HG03045 (cell line): ENCODE data around the gene ADH5.
"Not testable (repeated sequence)": the region's sequence is repeated elsewhere in the genome, so short reads cannot be mapped to it uniquely, and the experiment has no call there.

Source experiments
- ATAC-seq: cut with Tn5 transposase; IDR thresholded peaks from one replicate; pipeline ENCODE4 v1.9.1; 2021; ENCODE audit warnings: mild to moderate bottlenecking, moderate library complexity; ENCODE audit not compliant: unreplicated experiment

ADH5 gene

DNA sequence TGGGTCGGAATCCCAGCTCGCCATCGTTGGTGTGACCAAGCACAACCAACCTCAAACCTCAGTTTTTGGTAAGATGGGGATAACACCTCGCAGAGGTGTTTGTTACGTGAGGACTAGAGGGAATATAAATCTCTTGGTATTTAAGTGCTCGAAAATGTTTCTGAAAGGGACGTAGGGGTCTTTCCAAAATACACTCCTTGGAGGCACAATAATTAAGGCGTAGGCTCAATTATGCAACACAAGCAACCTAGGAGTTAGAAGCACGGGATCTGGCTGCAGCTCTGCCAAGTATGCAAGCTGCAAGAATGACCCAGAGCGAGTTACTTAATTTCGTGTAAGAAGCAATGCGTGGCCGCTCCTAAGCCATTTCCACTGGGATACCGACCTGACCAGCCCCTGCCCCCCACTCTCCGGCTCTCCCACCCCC, 552 bp downstream of the ADH5 start:
- peak; percentile 19 for ATAC-seq

DNA sequence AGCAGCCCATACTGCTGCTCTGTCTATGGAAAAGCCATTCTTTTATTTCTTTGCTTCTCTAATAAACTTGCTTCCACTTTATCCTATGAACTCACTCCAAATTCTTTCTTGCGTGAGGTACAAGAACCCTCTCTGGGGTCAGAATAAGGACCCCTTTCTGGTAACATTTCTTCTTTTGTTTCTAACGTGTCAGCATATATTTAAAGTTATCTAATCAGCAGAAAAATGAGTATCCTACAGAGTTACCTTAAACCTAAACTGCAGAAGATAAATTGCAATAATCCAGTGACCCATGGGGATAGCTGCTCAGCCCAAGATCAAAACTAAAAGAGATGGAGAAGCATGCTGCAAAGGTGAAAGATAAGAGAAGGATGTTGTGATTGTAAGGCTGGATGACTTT, 4.0 kb downstream of the ADH5 start:
- ATAC-seq = no peak

DNA sequence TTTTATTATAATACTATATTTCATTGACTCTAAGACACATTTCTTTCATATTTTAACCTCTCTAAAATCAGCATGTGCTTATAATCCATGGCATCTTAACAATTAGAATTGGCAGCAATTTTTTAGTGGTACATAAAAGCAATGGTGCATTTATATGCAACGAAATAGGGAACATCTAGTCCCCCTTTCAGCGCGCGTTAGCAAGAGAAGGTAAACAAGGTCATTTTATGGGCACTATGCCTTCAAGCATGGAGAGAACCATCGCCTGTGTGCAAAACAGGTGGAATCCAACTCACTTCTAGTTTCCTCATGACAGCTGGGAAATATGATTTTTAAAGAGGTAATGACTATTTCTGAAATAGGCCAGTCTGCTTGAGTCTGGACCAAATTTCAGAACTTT, 6.4 kb downstream of the ADH5 start:
- ATAC-seq = no peak

DNA sequence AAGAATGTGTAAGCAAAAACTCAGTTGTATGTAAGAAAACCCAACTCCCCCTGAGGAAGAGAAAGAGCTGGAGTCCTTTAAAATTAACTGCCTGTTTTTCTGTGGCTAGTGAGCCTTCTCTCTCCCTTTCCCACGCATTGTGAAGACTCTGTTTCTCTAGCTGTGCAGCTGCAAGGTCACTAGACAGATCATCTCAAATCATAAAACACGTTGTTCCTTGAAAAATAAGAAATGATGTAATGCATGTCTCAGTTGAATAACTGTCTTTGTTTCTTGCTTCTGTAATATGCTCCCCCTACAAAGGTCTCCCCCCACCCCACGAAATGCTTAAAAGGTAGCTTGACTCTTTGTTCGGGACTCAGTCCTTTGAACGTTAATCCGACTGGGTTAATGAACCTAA, 7.7 kb downstream of the ADH5 start:
- not testable (repeated sequence) for ATAC-seq

DNA sequence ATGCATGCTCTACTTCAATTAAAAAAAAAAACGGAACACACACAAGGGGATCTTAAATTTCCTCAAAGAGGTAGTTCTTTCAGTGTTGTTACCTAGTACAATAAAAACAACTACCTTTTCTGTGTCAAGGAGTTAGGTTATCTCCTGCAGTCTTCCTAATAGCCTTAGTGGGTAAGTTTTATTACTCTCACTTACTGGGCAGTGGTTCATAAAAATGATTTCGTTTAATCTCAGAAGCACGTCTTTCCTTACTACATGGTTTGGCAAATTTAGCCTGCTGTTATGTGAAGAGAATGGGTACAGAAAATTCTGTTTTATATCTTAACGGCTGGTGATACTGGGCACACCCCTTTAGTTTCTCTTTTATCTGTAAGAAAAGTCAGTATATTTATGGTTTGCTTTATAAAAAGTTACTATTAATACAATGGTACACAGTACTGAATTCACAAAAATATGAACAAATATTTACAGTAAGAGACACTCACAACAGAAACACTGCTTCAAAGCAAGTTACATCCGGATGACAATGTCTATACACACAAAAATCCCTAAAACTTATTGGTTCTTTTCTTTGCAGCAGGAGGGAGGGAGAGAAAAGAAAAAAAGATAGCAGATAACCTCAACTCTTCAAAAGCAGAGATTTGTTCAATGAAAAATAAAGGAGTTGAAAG, 8.8 kb downstream of the ADH5 start:
- no peak for ATAC-seq

DNA sequence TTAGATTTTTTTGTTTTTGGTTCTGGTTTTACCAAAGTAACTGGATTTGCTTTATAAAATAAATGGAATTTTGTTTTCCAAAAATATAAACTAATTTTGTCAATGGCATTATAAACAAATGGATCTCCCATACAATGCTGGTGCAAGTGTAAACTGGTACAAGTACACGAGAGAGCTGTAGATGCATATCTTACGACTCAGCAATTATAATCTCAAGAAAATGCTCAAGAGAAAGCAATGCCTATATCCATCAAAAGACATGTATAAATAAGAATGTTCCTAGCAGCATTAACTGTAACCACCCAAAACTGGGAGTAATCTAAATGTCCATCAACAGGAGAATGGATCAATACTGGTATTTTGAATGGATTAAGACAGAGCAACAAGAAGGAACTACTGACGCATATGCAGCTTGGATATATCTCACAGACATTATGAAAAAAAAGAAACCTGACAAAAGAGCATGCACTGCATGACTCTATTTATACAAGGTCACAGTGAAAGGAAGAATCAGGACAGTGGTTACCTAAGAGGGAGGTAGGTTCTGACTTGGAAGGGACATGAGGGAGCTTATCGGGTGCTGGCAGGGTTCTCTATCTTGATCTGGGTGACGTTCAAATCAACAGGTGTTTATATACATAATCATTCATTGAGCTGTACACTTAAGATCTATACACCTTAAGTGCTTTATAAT, 9.5 kb downstream of the ADH5 start:
- no peak for ATAC-seq

DNA sequence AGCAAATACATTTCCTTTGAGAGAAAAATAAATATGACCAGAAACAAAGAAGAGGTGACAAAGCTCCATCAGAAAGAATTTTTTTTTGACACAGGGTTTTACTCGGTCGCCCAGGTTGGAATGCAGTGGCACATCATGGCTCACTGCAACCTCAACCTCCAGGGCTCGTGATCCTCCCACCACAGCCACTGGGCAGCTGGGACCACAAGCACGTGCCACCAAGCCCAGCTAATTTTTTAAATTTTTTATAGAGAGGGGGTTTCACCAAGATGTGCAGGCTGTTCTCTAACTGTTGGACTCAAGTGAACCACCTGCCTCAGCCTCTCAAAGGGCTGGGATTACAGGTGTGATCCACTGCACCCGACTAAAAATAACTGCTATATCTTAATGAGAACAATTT, 10.3 kb downstream of the ADH5 start:
- no peak for ATAC-seq

DNA sequence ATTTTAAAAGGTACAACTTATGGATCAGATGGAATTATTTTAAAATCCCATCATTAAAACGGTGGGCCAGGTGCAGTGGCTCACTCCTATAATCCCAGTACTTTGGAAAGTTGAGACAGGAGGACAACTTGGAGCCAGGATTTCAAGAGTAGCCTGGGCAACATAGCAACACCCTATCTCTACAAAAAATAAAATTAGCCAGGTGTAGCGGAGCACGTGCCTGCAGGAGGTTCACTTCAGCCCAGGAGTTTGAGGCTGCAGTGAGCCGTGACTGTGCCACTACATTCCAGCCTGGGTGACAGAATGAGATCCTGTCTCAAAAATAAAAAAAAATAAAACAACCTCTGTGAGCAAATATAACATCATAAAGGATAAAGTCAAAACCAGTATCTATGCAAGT, 11.4 kb downstream of the ADH5 start:
- no peak for ATAC-seq

DNA sequence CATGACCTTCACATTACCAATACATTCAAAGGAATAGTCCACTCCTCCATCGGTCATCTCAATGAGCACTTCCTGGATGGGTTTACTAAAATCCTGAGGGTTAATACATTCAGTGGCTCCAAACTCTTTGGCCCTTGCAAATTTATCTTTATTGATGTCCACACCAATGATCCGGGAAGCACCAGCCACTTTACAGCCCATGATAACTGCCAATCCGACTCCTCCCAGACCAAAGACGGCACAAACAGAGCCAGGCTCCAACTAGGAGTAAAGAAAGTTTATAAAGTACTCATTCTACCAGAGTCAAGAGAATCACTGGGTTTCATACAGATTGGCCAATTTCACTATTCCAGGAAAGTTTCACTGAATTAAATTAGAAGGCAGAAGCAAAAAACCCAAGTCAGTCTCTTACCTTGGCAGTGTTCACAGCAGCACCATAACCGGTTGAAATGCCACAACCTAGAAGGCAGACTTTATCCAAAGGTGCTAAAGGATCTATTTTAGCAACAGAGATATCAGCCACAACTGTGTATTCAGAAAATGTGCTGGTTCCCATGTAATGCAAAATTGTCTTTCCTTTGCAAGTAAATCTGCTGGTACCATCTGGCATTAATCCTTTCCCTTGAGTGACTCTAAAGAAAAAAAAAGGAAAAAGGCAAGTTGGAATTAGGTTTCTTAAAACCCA, 12.2 kb downstream of the ADH5 start:
- ATAC-seq = no peak

DNA sequence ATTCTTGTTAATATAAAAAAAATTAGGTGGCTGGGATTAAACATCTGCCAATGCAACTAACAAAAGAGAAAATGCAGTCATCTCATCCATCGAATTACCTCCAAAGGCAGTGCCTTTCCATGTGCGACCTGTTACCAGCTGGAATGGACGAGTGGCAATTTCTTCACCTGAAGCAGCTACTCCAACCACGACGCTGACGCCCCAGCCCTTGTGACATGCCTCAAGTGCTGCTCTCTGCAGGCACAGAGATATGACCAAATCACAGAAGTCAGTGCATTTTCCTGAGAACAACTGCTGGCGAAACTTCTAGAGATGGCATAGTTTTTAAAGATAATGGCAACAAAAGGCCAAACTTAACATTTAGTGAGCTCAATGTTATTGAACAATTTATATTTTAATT, 13.8 kb downstream of the ADH5 start:
- ATAC-seq = no peak

DNA sequence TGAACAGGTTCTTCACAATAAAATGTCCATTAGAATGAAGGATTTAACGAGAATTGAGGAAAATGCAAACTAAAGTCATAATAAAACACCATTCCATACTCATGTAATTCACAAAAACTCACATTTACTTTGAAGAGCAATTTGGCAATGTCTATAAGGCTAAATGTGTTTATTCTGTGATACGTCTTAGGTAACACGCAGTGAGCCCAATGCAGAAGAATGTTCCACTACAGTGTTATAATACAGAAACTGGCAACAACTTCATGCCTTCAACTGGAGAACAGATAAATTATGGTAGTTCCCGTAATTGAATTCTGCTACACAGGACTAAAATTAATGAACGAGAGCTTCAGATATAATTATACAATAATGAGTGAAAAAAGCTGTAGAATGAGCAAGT, 17.4 kb downstream of the ADH5 start:
- ATAC-seq = no peak

DNA sequence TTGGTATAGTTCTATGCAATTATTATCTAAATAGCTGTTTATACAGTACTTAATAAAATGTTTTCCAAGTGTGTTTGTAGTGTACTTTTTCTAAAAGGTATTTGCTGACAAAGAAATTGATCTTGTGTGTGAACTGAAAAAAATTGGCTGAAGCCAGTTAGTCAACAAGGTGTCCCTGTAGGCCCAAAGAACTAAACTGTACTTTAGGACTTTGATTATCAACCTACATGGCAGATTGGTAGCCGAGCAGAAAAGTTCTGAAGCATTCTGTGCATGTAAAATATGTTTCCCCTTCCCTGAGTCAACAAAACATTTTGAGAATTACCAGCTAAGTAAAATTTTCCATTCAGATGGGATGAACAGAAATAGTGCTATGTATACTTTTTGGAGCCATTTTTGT, 21.0 kb downstream of the ADH5 start:
- ATAC-seq = no peak

DNA sequence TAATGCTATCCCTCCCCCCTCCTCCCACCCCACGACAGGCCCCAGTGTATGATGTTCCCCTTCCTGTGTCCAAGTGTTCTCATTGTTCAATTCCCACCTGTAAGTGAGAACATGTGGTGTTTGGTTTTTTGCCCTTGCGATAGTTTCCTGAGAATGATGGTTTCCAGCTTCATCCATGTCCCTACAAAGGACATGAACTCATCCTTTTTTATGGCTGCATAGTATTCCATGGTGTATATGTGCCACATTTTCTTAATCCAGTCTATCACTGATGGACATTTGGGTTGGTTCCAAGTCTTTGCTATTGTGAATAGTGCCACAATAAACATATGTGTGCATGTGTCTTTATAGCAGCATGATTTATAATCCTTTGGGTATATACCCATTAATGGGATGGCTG, 23.1 kb downstream of the ADH5 start:
- not testable (repeated sequence) for ATAC-seq

DNA sequence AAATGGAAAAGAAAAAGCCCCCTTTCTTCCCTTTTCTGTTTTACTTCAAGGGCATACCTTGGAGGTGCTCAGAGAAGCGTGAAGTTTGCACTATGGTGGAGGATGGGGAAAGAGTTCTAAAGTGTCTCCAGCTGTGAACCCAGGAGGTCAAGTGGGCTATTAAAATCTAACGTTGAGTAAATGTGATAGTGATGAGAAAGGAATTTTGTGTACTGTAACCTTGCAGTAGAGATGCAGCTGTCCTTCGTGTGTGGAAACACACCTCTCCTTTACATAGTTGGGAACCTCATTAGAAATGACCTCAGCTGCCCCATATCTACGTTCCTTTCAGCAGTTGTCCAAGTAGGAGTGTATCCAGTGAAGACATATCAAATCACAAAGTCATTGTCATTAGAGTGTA, 26.5 kb downstream of the ADH5 start:
- ATAC-seq = no peak

DNA sequence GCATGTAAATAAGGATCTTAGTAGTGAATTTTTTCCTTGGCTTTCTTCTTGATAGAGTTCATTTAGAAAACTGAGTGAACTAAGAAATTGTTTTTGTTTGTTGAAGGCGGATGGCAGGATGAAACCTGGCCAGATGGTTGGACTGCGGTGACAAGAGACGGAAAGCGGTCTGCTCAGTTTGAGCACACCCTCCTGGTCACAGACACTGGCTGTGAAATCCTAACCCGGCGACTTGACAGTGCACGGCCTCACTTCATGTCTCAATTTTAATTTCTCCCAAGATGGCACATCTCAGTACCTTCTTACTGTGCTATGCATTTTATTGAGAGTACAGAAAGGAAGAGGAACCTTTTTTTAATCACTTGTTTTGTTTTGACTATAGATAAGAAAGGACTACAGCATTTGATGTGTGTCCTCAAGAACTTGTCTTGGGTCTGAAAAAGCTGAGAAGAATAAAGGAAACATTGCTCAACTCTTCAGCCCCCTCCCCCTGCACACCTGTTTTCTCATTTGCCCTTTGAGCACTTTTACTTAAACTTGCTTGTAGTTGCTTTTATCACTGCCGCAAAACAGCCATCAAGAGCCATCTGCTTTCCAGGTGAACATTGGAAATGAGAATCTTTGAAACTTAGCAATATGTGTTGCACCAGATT, 27.4 kb downstream of the ADH5 start:
- ATAC-seq = no peak

DNA sequence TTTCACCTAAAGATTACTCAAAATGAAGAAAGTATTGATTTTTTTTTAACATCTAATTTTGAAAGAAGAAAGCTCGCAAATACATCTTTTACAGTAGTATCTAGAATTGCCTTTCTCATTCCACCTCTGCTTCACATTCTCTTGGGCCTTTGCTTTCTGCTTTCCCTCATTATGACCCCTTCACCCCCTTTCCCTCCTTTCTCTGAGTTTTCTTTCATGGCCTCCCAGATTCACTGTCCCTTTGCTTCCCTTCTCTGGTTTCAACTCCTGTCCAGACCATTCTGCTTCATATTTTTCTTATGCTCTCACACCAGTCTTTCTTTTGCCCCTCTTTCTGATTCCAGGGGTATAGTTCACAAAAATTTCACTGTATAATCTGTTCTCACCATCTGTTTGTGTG, 29.0 kb downstream of the ADH5 start:
- ATAC-seq = no peak

DNA sequence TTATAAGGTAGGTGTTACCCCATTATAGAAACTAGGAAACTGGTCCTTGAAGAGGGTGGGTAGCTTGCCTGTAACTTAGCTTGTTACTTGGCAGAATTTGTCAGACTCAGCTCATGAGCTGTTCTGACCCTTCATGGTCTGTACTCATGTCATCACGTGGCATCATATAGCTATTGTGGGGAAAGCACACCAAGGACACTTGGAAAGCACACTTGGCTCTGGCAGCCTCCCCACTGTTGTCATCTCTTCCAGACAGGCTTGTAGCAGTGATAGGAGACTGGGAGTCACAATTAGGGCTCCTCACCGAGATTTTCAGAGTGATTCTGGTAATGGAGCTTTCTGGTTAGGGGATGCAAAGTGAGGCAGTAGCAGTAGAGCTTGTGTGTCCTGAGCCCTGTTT, 30.4 kb downstream of the ADH5 start:
- no peak for ATAC-seq

DNA sequence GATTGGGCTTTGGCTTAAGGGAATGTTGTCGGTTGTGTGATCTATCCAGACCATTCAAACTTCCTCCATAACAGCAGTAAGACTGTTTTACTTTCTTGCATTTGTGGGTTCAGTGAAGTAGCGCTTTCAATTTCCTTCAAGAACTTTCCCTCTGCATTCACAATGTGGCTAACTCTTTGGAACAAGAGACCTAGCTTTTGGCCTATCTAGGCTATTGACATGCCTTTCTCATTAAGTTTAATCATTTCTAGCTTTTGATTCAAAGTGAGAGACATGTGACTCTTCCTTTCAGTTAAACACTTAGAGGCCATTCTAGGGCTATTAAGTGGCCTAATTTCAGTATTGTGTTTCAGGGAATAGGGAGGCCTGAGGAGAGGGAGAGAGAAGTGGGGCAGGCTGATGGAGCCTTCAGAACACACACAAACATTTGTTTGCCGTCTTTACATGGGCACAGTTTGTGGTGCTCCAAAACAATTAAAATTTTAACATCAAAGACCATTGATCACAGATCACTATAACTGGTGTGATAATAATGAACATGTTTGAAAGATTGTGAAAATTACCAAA, 34.1 kb downstream of the ADH5 start:
- ATAC-seq = no peak

DNA sequence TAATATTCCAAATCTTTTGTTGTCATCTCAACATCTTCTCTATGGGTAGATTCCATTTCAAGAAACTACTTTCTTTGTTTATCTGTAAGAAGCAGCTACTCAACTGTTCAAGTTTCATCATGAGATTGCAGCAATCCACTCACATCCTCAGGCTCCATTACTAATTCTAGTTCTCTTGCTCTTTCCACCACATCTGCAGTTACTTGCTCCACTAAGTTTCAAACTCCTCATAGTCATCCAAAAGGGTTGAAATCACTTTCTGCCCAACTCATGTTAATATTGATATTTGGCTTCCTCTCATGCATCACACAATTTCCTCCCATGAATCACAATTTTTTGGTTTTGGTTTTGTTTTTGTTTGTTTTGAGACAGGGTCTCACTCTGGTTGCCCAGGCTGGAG, 35.7 kb downstream of the ADH5 start:
- no peak for ATAC-seq

DNA sequence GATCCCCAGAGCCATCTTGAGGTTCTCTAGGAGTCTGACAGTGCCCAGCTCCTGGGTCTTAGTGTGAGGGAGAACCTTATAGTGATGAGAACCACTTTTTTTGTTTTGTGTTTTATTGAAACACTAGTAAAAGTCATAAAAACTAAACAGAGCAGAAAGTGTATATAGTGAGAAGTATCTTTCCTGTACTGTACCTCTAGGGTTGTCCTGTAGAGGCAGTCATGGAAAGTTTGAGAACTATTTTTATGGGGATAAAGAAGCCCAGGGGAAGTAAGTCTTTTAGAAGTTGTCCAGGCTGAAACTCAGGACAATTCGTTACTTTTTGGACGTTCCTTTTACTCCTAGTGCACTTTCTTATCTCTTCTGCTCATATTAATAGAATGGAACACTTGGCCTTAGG, 40.9 kb downstream of the ADH5 start:
- ATAC-seq = no peak

DNA sequence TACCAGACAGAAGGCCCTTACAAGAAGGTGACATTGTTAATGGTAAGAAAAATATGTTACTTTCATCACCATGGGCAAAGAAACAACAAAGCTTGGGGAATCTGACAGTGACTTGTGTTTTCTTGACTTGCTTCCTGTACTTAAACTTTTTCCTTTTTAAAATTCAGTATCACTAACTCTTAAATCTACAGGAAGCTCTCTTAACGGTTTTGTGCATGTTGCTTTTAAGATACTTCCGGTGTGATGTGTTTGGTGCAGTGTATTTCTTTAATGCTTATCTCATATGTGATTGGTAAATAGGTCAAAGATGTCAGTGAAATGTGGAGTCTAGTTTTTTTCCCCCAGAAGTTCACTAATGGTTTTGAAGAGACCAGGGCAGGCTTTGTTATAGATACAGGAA, 45.2 kb downstream of the ADH5 start:
- no peak for ATAC-seq
